ENCODE results near the gene IFNL1.

DNA sequence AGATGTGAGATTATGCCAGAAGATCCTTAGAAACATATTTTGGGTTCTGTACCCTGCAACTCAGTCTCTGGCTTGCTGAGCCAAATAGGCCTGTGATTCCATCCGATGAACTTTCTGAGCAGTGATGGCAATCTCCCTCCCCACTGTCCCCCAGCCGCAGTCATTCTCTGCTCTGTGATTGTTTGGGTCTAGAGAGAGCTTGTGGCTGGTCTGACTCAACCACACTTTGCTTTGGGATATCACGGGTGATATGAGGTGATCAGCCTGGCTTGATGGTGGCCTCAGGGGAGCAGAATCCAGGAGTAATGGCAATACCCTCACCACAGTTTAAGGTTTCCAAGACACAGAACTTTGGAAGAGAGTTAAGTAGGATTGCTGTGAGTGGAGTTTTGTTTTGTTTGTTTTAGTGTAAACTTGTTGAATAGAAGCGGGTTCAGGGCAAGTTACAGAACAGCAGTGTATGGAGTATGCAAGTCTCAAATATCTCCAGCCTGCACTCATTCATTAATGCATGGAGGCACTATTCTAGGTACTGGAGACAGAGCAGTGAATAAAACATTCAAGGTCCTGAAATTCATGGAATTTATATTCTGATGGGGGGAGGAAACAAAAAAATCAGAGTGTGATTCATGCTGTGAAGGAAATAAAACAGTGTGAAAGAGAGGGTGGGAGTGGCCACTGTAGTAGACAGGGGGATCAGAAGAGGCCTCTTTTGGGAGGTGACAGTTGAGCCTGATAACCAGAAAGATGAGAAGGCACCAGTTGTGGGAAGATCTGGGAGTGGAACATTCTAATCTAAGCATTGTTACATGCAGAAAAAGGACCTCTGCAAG is 51.3 kb downstream of the IFNL1 start:
- TF ChIP-seq EZH2 (IDR thresholded peaks at IDR 0.05) = no peak
- TF ChIP-seq, protein P1, sequence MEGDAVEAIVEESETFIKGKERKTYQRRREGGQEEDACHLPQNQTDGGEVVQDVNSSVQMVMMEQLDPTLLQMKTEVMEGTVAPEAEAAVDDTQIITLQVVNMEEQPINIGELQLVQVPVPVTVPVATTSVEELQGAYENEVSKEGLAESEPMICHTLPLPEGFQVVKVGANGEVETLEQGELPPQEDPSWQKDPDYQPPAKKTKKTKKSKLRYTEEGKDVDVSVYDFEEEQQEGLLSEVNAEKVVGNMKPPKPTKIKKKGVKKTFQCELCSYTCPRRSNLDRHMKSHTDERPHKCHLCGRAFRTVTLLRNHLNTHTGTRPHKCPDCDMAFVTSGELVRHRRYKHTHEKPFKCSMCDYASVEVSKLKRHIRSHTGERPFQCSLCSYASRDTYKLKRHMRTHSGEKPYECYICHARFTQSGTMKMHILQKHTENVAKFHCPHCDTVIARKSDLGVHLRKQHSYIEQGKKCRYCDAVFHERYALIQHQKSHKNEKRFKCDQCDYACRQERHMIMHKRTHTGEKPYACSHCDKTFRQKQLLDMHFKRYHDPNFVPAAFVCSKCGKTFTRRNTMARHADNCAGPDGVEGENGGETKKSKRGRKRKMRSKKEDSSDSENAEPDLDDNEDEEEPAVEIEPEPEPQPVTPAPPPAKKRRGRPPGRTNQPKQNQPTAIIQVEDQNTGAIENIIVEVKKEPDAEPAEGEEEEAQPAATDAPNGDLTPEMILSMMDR (IDR thresholded peaks at IDR 0.05) = no peak

Measured in neural progenitor cell (in vitro differentiated cells).